Activated gamma-delta T cell treated with anti-CD3 and anti-CD28 coated beads, Interleukin-2, amount 50 U/mL, for 16 hours (primary cell): ENCODE data around the gene RGS2.
A peak's percentile ranks its signal among the peaks of the same experiment; 100 is the strongest.

Source experiments
- DNase-seq: peaks from one replicate; pipeline ENCODE4 v3.0.0-alpha.2; 2020; ENCODE audit warnings: low read depth

Gene RGS2

GRCh38 chr1:192795916-192796618, 12.8 kb upstream of the RGS2 start:
- DNase-seq = no peak

GRCh38 chr1:192797143-192797542, 11.7 kb upstream of the RGS2 start:
- no peak for DNase-seq

- no peak for DNase-seq
These were observed 10.9 kb upstream of the RGS2 start for GRCh38 chr1:192797891-192798290.

GRCh38 chr1:192801451-192801850, 7.4 kb upstream of the RGS2 start:
- no peak for DNase-seq

- DNase-seq = no peak
These were observed 6.4 kb upstream of the RGS2 start for GRCh38 chr1:192802406-192802805.

- DNase-seq = no peak
These were observed 5.3 kb upstream of the RGS2 start for GRCh38 chr1:192803501-192803900.

GRCh38 chr1:192805832-192806323, 3.0 kb upstream of the RGS2 start:
- DNase-seq = no peak

GRCh38 chr1:192807211-192808162, 1.4 kb upstream of the RGS2 start:
- DNase-seq = no peak

- no peak for DNase-seq
These were observed 699 bp upstream of the RGS2 start for GRCh38 chr1:192808163-192808517.

GRCh38 chr1:192809307-192810252, 741 bp downstream of the RGS2 start:
- DNase-seq = peak; percentile 7

- no peak for DNase-seq
These were observed 1.5 kb downstream of the RGS2 start for GRCh38 chr1:192810253-192810880.

GRCh38 chr1:192811006-192811405, 2.2 kb downstream of the RGS2 start:
- DNase-seq = no peak

- DNase-seq = no peak
These were observed 2.9 kb downstream of the RGS2 start for GRCh38 chr1:192811594-192812239.

GRCh38 chr1:192812420-192813209, 3.8 kb downstream of the RGS2 start:
- no peak for DNase-seq

- no peak for DNase-seq
These were observed 6.0 kb downstream of the RGS2 start for GRCh38 chr1:192814805-192815204.

GRCh38 chr1:192817246-192817645, 8.4 kb downstream of the RGS2 start:
- DNase-seq = no peak

GRCh38 chr1:192821296-192821695, 12.5 kb downstream of the RGS2 start:
- DNase-seq = no peak

- no peak for DNase-seq
These were observed 15.7 kb downstream of the RGS2 start for GRCh38 chr1:192824511-192824910.

GRCh38 chr1:192826791-192827546, 18.1 kb downstream of the RGS2 start:
- no peak for DNase-seq
